ENCODE measurements around the gene ETV3L. TPM values are rescaled to one million over a fixed set of nuclear protein-coding genes. Genes with fewer than 3 reads are reported as not detected.

ETV3L gene
- total RNA-seq, 1 donor from 2014 or later = not detected

DNA sequence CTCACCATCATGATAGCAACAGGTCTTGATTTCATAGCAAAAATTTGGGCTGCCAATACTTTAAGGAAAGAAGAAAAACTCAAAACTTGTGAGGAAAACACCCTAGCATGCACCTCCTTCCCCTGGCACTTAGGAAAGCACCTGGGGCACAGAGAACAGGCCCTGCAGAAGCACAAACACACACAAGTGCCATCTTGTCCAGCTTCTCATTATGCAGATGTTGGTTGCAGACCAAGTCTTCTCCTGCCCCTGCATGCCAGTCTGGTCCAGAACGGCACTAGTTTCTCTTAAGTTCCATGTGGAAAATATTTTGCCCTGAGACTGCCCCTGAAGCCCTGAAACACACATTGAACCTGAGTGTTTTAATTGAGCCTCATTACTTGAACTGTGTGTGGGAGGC, 44.9 kb upstream of the ETV3L start:
- TF ChIP-seq, protein P1, sequence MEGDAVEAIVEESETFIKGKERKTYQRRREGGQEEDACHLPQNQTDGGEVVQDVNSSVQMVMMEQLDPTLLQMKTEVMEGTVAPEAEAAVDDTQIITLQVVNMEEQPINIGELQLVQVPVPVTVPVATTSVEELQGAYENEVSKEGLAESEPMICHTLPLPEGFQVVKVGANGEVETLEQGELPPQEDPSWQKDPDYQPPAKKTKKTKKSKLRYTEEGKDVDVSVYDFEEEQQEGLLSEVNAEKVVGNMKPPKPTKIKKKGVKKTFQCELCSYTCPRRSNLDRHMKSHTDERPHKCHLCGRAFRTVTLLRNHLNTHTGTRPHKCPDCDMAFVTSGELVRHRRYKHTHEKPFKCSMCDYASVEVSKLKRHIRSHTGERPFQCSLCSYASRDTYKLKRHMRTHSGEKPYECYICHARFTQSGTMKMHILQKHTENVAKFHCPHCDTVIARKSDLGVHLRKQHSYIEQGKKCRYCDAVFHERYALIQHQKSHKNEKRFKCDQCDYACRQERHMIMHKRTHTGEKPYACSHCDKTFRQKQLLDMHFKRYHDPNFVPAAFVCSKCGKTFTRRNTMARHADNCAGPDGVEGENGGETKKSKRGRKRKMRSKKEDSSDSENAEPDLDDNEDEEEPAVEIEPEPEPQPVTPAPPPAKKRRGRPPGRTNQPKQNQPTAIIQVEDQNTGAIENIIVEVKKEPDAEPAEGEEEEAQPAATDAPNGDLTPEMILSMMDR (IDR thresholded peaks at IDR 0.05) = no peak
- no peak for DNase-seq (ENCODE audit: low spot score)
- Mint-ChIP-seq H3K27ac (ENCODE audit: unreplicated experiment) (no peak overlapping the region), H3K36me3 (ENCODE audit: low read depth) (no peaks in the 10 kb centered on the region), H3K4me3 (ENCODE audit: unreplicated experiment) (no peak overlapping the region), H3K27me3 (ENCODE audit: low read depth) (no peaks in the 10 kb centered on the region), H3K4me1 (ENCODE audit: low read depth) (peaks cover 19% of the 10 kb centered on the region), H3K9me3 (ENCODE audit: low read depth) (no peaks in the 10 kb centered on the region)

DNA sequence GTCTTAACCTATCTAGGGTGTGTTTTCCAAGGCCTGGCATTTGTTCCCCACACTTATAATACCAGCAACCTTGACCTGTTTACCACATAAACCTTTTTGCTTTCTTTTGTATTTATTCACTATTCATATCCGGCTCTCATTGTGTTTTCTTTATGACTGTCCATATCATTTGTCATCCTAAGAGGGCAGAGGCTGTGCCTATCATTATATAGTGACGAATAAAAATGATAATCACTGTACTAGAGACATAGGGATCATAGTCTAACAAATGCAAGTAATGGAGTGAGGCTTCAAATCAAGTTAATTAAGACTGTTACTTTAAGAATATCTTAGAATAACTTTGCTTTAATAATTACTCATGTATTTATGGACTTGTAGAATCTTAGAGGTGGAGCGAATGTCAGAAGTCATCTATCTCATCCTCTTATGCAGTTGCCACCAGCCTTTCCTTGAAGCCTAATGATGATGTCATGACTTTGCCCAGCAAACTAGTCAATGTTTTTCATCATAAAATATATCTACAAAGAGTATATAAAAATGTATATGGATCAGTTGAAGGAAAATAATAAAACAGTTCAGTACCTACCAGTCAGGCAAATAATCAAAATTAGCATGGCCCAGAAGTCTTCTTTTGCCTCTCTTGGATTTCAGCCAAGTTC, 43.3 kb upstream of the ETV3L start:
- Mint-ChIP-seq H3K36me3 (ENCODE audit: low read depth) (no peaks in the 10 kb centered on the region), H3K27ac (ENCODE audit: unreplicated experiment) (no peak overlapping the region), H3K4me3 (ENCODE audit: unreplicated experiment) (no peak overlapping the region), H3K4me1 (ENCODE audit: low read depth) (peaks cover 15% of the 10 kb centered on the region), H3K9me3 (ENCODE audit: low read depth) (no peaks in the 10 kb centered on the region), H3K27me3 (ENCODE audit: low read depth) (no peaks in the 10 kb centered on the region)
- no peak for DNase-seq (ENCODE audit: low spot score)
- TF ChIP-seq, protein P1 (IDR thresholded peaks at IDR 0.05) = no peak

DNA sequence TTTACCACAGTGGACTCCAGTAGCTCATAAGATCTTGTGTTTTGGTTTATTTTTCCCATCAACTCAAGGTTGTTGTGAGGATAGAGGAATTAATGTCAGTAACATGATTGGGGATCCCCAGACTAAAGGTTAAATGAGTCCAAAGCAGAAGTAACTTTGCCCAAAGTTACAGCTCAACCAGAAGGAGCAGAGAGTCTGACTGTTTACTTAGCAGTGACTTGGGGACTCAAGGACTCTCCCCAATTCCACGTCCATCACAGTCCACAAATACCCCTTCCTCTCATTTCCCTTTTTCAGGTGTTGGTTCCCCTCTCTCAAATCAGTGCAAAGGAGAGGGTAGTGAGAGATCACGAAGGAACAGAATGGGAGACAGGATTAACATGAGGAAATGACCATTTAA, 42.6 kb upstream of the ETV3L start:
- Mint-ChIP-seq H3K27ac (ENCODE audit: unreplicated experiment) (no peak overlapping the region), H3K27me3 (ENCODE audit: low read depth) (no peaks in the 10 kb centered on the region), H3K36me3 (ENCODE audit: low read depth) (no peaks in the 10 kb centered on the region), H3K4me3 (ENCODE audit: unreplicated experiment) (no peak overlapping the region), H3K9me3 (ENCODE audit: low read depth) (no peaks in the 10 kb centered on the region), H3K4me1 (ENCODE audit: low read depth) (peaks cover 14% of the 10 kb centered on the region)
- no peak for DNase-seq (ENCODE audit: low spot score)
- TF ChIP-seq, protein P1 (IDR thresholded peaks at IDR 0.05) = no peak

DNA sequence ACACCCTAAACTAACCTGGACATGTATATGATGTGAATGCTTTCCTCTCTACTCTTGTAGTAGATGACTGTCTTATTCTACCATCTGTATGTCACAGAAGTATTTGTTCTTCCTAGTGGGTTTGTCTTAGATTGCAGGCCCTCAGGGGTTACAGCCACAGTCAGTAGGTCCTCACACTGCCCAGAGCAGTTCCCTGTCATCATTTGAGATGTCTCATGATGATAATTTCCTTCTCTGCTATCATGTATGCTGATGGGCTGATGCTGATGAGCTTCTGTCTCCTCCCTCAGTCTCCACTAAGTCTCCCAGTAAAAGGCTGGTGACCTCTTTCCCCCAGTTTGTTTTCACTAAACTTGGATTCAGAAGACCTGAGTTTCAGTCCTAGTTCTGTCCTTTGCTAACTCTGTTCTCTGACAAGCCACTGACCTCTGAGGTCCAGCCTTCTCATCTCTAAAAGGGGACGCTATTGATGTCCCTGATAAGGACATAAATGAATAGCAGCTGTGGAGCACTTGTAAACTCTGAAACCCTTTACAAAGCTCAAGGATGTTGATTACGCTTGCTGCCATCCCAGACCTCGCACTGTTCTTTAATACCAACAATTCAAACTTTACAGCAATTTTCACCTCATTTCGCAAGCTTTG, 41.7 kb upstream of the ETV3L start:
- no peaks in the 10 kb centered on the region for H3K36me3 Mint-ChIP-seq (ENCODE audit: low read depth)
- no peak for DNase-seq (ENCODE audit: low spot score)

DNA sequence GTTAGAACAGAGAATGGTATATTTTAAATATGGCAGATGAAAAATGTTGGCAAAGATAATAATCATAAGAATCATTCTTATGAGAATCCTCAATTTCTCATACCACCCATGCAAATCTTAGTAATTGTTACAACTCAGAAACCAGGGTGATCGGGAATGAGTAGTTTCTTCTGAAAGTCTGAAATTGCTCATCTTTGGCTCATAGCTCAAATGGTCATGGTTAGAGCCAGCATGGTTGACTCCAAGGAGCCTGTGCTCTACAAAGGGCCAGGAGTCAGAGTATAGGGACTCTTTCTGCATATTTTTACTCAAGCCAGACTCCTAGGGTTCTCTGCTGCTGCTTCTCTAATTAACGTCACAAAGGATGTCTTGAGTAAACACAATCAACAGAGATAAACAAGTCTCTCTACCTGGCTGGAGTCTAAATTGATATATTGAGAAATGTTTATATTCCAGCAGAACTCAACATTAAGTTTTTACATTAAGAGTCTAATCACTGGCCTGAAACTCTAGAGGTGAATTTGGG, 40.5 kb upstream of the ETV3L start:
- no peaks in the 10 kb centered on the region for H3K9me3 Mint-ChIP-seq (ENCODE audit: low read depth)
- H3K4me1 Mint-ChIP-seq (ENCODE audit: low read depth) = peaks cover 32% of the 10 kb centered on the region
- no peak overlapping the region for H3K4me3 Mint-ChIP-seq (ENCODE audit: unreplicated experiment)
- H3K27me3 Mint-ChIP-seq (ENCODE audit: low read depth) = no peaks in the 10 kb centered on the region
- H3K27ac Mint-ChIP-seq (ENCODE audit: unreplicated experiment) = no peak overlapping the region
- TF ChIP-seq, protein P1 (IDR thresholded peaks at IDR 0.05) = no peak
- H3K36me3 Mint-ChIP-seq (ENCODE audit: low read depth) = peaks cover 7% of the 10 kb centered on the region
- no peak for DNase-seq (ENCODE audit: low spot score)

More for the DNA sequence above, 41.7 kb upstream of the ETV3L start:
- TF ChIP-seq, protein P1 (IDR thresholded peaks at IDR 0.05) = no peak
- Mint-ChIP-seq H3K27ac (ENCODE audit: unreplicated experiment) (peak overlapping the region; percentile 34), H3K4me3 (ENCODE audit: unreplicated experiment) (no peak overlapping the region), H3K4me1 (ENCODE audit: low read depth) (peaks cover 21% of the 10 kb centered on the region), H3K9me3 (ENCODE audit: low read depth) (no peaks in the 10 kb centered on the region), H3K27me3 (ENCODE audit: low read depth) (no peaks in the 10 kb centered on the region)
